Fibroblast of skin of scalp (primary cell): Measurements from ENCODE around the gene FLT4. TPM values are rescaled to one million over a fixed set of nuclear protein-coding genes. Genes with fewer than 3 reads are reported as not detected.
"Not testable (repeated sequence)": the region's sequence is repeated elsewhere in the genome, so short reads cannot be mapped to it uniquely, and the experiment has no call there.

Experiments
- DNase-seq: peaks from one replicate; pipeline ENCODE4 v3.0.0-alpha.2; 2013
- polyA plus RNA-seq, 2 experiments: library from polyadenylated mRNA; unstranded; fragments of 120-200 nt; gene quantifications; one replicate each; pipeline ENCODE4 v1.2.1, GENCODE V29; 2013; ENCODE audit not compliant: insufficient read length in 2 of 2

The FLT4 gene
- polyA plus RNA-seq (2013, experiment 1 of 2; ENCODE audit: insufficient read length): 0.41 TPM
- 0.62 TPM for polyA plus RNA-seq (2013, experiment 2 of 2; ENCODE audit: insufficient read length)

- DNase-seq: no peak
Measured at GRCh38 chr5:180649297-180650039, at the start of gene FLT4. Gene FLT4 (minus strand): TSS chr5:180649600. CDS start chr5:180649545, 55 bp downstream.

DNA sequence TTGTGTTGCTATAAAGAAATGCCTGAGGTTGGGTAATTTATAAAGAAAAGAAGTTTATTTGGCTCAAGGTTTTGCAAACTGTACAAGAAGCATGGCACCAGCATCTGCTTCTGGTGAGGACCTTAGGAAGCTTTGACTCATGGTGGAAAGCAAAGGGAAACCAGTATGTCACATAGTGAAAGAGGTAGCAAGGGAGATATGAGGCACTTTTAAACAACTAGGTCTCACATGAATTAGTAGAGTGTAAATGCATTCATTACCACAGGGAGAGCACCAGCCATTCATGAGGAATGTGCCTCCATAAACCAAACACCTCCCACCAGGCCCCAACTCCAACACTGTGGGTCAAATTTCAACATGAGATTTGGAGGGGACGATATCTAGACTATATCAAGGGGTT, 49.6 kb upstream of the FLT4 start:
- no peak for DNase-seq

DNA sequence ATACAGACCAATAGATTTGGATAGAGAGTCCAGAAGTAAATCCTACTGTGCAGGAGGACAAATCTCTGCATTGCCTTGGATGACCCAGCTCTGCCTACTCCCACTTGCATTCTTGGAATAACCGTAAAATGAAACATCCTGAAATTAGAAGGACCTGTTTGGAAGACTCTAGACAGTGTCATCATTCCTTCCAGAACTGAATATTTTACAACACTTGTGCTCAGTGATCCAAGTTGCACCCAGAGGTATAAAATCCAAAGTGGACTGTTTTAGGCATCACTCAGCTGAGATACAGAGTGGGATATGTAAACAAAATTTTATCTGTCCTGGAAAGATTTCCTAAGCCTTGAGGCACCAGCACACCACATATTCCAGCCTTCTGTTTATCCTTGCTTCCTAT, 46.7 kb upstream of the FLT4 start:
- no peak for DNase-seq

GRCh38 chr5:180692429-180692828, 43.0 kb upstream of the FLT4 start:
- DNase-seq: no peak

DNA sequence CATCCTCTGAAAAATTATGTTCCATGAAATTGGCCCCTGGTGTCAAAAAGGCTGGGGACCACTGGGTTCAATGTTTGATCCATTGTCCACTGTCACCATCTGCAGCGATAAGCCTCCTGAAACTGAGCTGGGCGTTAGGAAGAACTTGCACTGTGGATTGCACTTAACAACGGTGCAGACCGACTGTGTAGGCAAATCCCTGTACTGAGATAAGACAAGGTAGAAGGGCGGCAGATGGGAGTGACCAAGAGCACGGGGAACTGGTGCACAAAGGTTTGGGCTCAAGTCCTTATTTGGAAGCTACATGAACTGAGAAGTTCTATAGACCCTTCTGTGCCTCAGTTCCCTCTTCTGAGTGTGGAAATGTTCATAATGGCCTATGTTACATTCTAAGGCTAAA, 41.6 kb upstream of the FLT4 start:
- no peak for DNase-seq

GRCh38 chr5:180690562-180690961, 41.2 kb upstream of the FLT4 start:
- DNase-seq: no peak

- no peak for DNase-seq
Measured at GRCh38 chr5:180689775-180690174, 40.4 kb upstream of the FLT4 start.

GRCh38 chr5:180689071-180689694, 39.8 kb upstream of the FLT4 start:
- peak; percentile 12 for DNase-seq

GRCh38 chr5:180688330-180689070, 39.1 kb upstream of the FLT4 start:
- no peak for DNase-seq

DNA sequence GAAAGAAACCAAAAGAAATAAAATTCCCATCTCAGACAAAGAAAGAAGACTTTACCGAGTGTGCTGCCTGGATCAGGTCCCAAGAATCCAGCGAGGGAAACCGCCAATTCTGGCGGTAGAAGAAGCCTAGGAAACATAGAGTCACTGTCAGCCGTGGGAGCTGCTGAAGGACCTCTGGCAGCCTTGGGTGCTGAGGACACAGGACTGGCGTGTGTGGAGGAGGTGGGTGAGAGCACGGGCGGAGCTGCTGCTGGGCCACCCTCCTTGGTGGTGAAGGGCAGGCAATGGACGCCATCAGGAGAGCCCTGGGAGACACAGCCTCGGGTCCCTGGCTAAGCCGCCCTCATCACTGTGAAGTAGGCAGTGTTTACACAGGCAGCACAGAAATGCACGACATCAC, 37.4 kb upstream of the FLT4 start:
- DNase-seq: not testable (repeated sequence)

DNA sequence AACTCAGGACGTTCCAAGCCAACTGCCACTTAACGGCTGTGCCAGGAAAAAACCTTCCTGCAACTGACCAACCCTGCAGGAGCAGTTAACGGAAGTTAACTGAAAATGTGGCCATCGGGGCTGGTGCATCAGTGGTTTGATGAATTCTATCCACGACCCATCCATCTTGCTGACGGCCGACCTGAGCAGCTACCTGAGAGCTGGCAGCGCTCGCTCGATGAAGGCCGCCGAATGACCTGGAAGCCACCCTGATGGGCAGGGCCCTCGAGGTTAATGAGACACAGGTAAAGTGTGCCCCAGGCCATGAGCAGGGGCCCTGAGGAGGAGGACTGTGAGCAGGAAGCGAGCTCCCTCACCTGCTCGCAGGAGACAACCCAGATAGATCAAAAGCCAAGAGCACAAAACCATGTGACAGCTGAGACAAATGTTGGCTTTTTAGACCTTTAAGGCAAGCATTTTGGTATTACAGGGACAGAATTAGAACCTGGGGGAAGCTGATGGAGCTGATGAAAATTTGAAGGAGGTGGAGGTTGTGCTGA, 35.3 kb upstream of the FLT4 start:
- DNase-seq: no peak

DNA sequence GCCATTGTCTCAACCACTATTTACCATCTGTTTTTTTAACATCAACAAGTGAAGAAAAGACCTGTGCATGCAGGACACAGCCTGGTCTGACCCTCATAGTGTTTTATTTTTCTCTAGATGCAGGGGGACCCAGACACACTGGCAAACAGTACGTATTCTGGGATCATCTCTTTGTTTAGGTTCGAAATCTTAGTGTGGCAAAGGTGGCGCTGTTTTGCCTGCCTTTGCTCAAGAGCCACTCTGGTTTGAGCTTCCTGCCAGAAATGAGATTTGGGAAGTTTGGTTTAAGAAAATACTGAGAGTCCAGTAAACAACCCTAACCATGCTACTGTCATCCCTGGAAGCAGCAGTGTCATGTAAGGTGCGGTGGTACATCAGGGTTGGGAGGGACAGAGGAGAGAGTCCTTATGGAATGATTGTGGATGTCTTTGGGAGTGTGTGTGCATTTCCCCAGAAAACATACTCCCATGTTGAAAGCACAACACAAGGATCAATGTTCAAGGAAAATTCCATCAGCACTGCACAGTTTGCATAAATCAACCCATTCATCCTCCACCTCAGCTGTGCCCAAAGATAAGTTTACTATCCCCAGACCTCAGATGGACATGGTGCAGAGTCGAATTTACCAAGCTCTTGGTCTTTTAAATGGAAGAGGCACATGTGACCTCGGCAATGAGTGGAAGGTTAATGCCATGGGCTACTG, 34.0 kb upstream of the FLT4 start:
- DNase-seq: no peak

DNA sequence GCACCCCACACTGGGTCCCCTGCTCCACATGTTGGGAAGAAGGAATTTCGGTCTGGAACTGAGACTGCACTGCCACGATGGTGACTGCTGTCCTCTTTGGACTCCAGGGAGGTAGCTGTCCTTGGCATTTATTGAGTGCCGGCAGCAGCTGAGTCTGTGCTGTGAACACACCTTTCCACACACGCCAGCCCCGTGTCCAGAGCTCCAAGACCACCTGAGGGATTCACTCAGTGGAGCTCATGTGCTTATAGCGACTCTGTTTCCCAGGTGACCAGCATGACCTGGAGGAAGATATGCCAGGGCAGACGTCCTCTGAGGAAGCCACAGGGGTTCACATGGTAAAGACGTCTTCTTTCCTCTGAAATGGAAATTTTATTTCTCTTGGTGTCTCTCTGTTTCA, 33.2 kb upstream of the FLT4 start:
- no peak for DNase-seq

DNA sequence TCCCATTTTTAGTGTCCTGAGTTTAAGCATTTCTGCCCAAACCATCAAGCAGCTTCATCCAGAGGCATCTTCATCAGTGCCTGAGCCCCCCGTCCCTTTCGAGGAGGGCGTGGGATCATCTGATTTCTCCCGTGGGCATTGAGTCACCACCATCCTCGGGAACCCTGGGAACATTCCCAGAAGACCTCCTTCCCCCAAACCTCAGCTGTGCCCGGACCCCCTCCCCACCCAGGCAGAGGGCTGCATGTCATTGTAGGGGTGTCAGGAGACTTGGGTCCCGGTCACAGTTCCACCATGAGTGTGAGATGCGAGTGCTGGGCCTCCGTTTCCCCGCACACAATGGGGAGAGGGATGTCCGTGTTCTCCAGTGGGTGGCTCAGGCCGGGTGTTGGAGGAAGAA, 32.6 kb upstream of the FLT4 start:
- DNase-seq: not testable (repeated sequence)

DNA sequence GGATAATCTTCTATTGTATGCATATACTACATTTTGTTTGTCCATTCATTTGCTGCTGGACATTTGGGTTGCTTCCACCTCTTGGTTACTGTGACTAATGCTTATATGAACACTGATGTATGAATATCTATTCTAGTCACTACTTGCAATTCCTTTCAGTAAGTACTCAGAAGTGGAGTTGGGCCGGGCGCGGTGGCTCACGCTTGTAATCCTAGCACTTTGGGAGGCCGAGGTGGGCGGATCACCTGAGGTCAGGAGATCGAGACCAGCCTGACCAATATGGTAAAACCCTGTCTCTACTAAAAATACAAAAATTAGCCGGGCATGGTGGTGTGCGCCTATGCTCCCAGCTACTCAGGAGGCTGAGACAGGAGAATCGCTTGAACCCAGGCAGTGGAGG, 28.9 kb upstream of the FLT4 start:
- DNase-seq: not testable (repeated sequence)

GRCh38 chr5:180675036-180675635, 25.7 kb upstream of the FLT4 start:
- no peak for DNase-seq

DNA sequence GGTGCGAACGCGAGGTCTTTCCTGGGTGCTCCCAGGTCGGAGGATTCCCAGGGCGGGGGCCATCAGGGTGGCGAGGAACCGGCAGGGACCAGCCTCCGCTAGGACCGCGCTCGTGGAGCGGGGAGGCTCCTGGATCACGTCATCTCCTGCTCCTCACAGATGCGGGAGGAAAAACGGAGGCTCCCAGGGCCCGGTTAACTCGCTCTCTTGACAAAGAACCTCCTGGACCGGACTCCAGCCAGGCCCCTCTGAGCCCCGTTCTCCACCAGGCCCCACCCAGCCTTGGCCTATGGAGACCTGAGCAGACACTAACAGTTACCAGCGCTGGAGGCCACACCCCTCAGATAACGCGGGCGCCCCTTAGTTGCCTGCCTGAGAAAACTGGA, 24.7 kb upstream of the FLT4 start:
- DNase-seq: not testable (repeated sequence)

- DNase-seq: no peak
Measured at GRCh38 chr5:180673371-180674089, 24.1 kb upstream of the FLT4 start.

- not testable (repeated sequence) for DNase-seq
Measured at GRCh38 chr5:180671958-180672524, 22.6 kb upstream of the FLT4 start.

DNA sequence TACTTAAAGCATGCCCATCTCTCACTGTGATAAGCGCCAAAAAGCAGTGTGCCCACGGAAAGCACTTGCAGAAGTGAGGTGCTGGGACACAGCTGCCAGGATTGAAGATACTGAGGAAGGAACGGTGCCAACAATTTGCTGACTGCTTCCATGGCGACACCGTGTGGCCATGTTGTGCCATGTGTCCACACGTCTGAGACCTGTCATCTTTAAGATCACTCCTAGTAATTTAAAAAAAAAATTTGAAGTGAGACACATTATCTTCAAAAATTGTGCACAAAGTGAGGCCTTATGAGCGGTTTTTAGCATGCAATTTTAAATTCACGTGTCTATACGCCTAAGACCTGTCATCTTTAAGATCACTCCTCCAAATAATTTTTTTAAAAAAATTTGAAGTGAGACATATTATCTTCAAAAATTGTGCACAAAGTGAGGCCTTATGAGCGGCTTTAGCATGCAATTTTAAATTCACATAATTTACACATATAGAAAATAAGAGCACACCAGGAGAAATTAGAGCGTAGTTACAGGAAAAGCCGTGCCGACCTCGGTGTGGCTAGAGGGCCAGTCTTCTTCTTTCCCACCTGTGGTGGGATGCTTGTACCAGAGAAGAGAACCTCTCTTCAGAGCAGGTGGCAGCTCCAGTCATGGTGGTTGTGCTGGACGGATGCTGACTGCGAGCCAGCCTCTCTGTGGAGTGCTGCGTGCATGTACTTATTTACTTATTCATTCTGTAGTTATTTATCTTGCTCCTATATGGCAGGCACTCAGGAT, 21.4 kb upstream of the FLT4 start:
- peak; percentile 34 for DNase-seq
